PC-9 (cell line): ENCODE results near the gene DYRK2.

Experiments
- CTCF ChIP-seq: fragments of 200-600 bp; sonication (generic); conservative IDR thresholded peaks from 2 replicates; pipeline ENCODE4 v1.6.1; 2017; ENCODE audit warnings: mixed run types, antibody characterized with exemption, mild to moderate bottlenecking, moderate library complexity
- EZH2 ChIP-seq: fragments of 200-600 bp; sonication (generic); IDR thresholded peaks from 2 replicates; pipeline ENCODE4 v1.8.0; 2017; ENCODE audit warnings: antibody characterized with exemption, low read depth

- TF ChIP-seq EZH2 (no peak), CTCF (no peak)
Measured at GRCh38 chr12:67649570-67650387, 1.2 kb downstream of the DYRK2 start.
